Measurements from ENCODE around the gene NUF2.

GRCh38 chr1:163296504-163297263, 25.1 kb upstream of the NUF2 start:
- TF ChIP-seq CTCF (IDR thresholded peaks at IDR 0.05) (no peak), EZH2 (IDR thresholded peaks at IDR 0.05; ENCODE audit: borderline replicate concordance, insufficient read depth, low read depth, low read length, poor library complexity, severe bottlenecking) (no peak)
